C4-2B (cell line): ENCODE data around the gene ANLN.

ENCODE experiments used
- H3K27ac ChIP-seq: fragments of 450-650 bp; 2 replicates; pipeline ENCODE4 v1.5.1; 2017
- ZFX ChIP-seq: fragments of 450-650 bp; IDR thresholded peaks from 2 replicates; pipeline ENCODE4 v1.6.1; 2017
- TF ChIP-seq, protein P1 (sequence below): fragments of 450-650 bp; conservative IDR thresholded peaks from 2 replicates; pipeline ENCODE4 v1.5.1; 2017; ENCODE audit warnings: mild to moderate bottlenecking

ANLN gene

GRCh38 chr7:36357054-36357453 is 32.6 kb upstream of the ANLN start:
- H3K27ac ChIP-seq = no peak overlapping the region
- no peak for TF ChIP-seq ZFX
- TF ChIP-seq, protein P1, sequence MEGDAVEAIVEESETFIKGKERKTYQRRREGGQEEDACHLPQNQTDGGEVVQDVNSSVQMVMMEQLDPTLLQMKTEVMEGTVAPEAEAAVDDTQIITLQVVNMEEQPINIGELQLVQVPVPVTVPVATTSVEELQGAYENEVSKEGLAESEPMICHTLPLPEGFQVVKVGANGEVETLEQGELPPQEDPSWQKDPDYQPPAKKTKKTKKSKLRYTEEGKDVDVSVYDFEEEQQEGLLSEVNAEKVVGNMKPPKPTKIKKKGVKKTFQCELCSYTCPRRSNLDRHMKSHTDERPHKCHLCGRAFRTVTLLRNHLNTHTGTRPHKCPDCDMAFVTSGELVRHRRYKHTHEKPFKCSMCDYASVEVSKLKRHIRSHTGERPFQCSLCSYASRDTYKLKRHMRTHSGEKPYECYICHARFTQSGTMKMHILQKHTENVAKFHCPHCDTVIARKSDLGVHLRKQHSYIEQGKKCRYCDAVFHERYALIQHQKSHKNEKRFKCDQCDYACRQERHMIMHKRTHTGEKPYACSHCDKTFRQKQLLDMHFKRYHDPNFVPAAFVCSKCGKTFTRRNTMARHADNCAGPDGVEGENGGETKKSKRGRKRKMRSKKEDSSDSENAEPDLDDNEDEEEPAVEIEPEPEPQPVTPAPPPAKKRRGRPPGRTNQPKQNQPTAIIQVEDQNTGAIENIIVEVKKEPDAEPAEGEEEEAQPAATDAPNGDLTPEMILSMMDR = no peak

GRCh38 chr7:36358589-36358988 is 31.1 kb upstream of the ANLN start:
- no peak overlapping the region for H3K27ac ChIP-seq
- TF ChIP-seq, protein P1 = no peak
- TF ChIP-seq ZFX = no peak

- no peak for TF ChIP-seq ZFX
- TF ChIP-seq, protein P1 = no peak
- H3K27ac ChIP-seq = no peak overlapping the region
Observed at GRCh38 chr7:36360244-36360643, 29.4 kb upstream of the ANLN start.

- TF ChIP-seq, protein P1 = no peak
- no peak for TF ChIP-seq ZFX
- no peak overlapping the region for H3K27ac ChIP-seq
Observed at GRCh38 chr7:36361227-36361626, 28.4 kb upstream of the ANLN start.

DNA sequence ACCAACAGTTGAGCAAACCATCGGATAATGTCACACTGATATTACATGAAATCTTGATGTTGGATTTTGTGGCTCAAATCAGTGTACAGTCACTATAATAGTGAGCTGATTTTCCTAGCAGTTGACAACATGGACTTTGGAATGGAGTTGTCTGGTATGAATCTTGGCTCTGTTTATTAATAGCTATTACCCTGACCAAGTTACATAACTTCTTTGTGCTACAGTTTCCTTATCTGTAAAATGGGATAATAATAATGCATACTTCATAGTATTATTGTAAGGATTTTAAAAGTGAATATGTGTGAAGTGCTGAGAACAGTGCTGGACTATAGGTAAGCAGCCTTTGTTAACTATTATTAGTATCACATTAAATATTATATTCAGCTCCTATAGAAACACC is 26.1 kb upstream of the ANLN start:
- TF ChIP-seq ZFX = no peak
- TF ChIP-seq, protein P1 = no peak
- no peak overlapping the region for H3K27ac ChIP-seq

DNA sequence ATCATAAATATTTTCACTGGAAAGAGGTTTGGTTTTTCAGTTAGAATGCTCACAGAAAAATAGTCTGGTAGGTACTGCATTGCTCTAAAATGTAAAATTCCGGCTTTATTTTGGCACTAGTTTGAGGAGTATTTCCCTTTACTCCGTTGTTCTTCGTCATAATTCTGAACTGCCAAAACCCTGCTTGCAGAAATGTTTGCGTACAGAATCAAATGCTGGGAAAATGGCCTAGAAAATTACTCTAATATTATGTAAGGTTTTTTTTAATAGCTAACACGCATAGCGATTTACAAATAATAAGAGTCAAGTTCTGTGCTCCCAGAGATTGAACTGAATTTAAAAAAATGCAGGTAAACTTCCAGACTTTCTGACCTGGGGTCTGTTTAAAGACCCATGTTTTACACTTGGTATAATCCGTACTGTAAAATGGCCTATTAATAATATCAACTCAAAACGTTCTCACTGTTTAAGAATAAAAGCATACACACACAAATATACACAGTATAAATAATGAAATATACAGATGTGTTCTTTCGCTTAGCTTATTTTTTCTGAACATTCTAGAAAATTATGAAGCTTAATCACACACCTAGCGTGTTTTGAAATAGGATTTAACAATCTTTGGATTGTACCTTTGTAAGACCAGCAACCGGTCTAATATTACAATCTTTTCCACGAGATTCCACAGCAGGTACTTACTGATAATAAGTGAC is 23.5 kb upstream of the ANLN start:
- H3K27ac ChIP-seq = peak overlapping the region; percentile 42
- TF ChIP-seq, protein P1 = no peak
- no peak for TF ChIP-seq ZFX

DNA sequence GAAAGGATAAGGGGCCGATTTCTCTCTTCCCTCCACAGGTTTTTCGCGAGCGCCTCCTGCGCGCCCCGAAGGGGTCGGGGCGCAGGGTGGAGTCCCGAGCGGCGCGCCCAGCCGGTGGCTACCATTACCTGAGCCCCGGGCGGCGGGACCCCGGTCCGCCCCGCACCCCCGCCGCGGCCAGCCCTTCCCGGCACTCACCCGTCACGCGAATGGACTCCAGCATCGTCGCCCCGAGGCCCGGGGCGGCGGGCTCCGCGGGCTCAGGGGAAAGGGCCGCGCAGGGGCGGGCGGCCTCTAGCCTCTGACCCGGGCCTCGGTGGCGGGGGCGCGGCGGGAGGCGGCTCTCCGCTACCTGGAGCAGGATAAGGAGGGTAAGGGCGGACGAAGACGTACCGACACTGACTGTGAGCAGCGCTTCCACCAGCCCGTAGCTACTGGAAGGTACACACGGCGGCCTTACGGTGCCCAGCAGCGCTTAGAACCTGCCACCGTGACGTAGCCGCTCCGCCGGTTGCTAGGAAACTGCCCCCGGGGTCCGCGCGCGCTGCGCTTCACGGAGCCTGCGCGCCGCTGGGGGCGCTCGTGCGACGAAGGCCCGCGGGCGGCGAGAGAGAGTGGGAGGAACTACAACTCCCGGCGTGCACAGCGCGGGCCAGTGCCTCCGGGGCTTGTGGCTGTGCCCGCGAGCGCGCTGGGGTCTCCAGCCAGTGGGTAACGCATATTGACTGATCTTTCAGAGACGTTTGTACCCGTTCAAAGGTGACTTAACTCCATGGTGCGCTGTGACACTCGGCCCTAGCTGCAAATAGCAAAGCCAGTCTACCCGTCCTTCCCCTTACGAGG is 22.7 kb upstream of the ANLN start:
- peak overlapping the region; percentile 42 for H3K27ac ChIP-seq
- TF ChIP-seq ZFX = peak; percentile 61; the same call in 1 of the 2 replicates
- TF ChIP-seq, protein P1 = peak; percentile 98
